Occipital lobe (tissue), 2 donors: ENCODE results near the gene NOL9. TPM values are rescaled to one million over a fixed set of nuclear protein-coding genes. Genes with fewer than 3 reads are reported as not detected.

ENCODE experiments used
- DNase-seq: peaks from one replicate; lab custom pipeline; 2025; lab: John Stamatoyannopoulos, UW
- total RNA-seq: library from RNA; depleted of rRNA; stranded (reverse); fragments of >200 nt; gene quantifications from one replicate; pipeline ENCODE4 v1.2.3, GENCODE V29; 2014

NOL9 gene
- total RNA-seq, 1 donor from 2014 or later = 34.0 TPM

DNA sequence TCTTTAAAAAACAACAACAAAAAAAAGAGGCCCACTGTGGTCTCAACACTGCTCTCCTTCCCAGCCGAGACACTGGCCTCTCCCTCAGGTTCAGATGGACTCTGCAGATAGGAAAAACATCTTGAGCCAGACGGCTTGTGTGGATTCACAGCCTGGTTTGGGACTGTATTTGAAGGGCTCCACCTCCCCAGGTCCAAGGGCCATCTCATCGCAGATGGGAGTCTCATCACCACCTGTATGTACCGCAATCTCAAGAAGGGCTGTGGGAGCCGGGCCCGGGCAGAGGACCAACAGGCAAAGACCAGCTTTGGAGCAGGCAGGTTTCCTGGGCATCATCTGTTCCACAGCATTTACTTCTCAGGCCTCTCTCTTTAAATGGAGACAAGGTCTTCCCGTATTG, 35.7 kb upstream of the NOL9 start:
- DNase-seq = no peak

DNA sequence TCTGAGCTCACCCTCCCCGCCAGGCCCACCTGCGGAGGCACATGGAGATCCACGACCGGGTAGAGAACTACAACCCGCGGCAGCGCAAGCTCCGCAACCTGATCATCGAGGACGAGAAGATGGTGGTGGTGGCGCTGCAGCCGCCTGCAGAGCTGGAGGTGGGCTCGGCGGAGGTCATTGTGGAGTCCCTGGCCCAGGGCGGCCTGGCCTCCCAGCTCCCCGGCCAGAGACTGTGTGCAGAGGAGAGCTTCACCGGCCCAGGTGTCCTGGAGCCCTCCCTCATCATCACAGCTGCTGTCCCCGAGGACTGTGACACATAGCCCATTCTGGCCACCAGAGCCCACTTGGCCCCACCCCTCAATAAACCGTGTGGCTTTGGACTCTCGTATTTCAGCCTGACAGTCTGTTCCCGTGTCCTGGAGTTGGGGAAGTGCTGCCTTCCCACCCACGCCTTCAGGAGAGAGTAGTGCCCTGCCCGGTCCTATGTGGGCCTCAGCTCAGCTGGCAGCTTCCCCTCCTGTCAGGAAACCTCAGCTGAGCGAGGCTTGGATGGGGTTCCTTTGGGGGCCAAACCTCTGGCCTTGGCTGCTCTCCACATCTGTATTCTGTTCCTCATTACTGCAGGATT, 34.7 kb upstream of the NOL9 start:
- no peak for DNase-seq

DNA sequence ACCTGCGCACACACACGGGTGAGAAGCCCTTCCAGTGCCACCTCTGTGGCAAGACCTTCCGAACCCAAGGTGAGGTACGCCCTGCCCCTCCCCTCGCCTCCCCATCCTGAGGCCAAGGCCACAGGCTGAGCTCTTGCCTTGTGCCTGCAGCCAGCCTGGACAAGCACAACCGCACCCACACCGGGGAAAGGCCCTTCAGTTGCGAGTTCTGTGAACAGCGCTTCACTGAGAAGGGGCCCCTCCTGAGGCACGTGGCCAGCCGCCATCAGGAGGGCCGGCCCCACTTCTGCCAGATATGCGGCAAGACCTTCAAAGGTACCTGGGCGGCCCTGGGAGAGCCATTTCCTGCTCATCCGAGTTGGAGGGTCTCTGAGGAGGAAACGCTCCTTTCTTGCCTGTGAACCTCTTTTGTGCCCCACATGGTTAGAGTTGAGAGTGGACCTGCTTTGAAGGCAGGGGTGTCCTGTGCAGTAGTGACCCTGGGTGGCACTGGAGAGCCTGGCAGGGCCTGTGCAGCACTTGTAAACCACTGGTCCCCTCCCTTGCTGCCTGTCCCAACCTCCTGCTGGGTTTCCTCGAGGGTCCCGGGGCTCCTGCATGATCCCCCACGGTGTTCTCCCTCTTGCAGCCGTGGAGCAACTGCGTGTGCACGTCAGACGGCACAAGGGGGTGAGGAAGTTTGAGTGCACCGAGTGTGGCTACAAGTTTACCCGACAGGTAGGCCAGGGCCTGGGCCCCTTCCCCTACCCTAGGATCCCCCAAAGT, 34.0 kb upstream of the NOL9 start:
- DNase-seq = no peak

DNA sequence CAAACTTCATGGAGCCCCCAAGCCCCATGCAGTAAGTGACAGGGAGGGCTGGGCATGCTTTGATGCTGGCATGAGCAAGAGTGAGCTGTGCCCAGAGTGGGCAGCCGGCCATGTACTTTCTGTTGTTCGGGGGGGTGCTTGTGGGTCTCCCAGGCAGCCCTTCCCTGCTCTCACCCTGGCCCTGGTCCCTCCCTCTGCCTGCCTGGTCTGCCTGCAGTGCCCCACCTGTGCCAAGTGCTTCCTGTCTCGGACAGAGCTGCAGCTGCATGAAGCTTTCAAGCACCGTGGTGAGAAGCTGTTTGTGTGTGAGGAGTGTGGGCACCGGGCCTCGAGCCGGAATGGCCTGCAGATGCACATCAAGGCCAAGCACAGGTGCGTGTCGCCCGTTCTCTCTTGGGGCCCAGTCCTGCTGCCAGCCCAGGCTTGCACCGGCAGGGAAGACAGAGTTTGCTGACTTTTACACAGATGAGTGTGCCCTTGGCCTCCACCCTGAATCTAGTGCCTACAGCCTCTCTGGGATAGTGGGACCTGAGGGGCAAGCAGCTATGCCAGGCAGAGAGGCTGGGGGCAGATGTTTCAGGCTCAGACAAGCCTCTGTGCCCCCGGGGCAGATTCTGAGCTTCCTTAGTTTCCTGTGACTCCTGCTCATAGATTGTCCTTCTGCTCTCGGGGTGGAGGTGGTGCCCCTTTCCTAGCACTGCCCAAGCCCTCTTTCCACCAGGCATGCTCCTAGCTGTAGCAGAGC, 33.1 kb upstream of the NOL9 start:
- DNase-seq = peak; percentile 53

DNA sequence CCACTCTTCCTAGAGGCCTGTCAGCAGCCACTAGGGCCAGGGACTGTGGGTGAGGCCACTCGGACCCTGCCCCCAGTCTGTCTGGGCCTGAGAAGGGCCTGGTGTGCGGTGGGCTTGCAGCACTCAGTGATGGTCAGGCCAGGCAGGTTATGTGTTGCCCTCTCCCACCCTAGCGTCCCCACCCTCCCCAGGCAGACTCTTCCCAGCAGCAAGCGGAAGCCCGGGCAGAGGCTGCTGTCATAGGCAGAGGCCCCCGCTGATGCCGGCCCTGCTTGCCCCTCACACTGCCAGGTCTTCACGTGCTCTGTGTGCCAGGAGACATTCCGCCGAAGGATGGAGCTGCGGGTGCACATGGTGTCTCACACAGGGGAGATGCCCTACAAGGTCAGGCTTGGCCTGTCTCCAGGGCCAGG, 32.1 kb upstream of the NOL9 start:
- DNase-seq = no peak

DNA sequence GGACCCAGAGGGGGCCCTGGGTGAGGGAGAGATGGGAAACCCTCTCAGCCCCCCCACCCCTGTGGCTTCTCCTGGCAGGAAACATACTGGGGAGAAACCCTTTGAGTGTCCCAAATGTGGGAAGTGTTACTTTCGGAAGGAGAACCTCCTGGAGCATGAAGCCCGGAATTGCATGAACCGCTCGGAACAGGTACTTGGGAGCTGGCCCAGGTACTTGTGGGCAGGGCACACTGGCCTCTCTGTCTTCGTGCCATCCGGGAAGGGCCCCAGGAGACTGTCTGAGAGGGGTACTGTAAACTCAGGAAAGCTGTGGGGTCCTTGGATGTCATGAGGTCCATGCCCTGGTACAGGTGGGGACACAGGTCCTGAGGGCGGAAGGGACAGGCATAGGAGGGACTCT, 31.5 kb upstream of the NOL9 start:
- DNase-seq = no peak

DNA sequence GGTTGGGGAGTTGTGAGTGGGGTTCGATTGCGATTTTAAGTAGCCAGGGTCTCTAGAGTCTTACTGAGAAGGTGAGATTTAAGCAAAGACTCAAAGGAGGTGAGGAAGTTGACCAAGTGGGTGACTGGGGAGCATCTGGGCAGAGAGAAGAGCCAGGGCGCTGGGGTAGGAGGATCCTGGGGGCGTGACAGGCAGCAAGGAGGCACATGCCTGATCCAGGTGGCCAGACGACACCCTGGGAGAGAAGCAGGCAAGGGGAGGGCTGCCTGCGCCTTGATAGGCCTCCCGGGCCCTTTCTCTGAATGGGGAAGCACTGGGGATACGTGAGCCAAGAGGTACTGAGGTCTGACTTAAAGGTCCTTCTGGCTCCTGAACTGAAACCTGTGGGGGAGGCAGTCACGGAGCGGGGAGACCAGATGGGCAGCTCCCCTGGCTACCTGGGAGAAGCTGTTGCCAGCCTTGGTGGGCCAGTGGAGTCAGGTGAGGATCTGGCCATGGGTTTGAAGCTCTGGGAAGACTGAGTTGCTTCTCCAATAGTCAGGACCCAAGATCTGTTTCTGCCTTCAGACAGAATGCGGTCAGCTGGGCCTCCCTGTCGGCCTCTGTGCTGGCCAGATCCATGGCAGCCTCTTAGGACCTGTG, 30.9 kb upstream of the NOL9 start:
- no peak for DNase-seq

DNA sequence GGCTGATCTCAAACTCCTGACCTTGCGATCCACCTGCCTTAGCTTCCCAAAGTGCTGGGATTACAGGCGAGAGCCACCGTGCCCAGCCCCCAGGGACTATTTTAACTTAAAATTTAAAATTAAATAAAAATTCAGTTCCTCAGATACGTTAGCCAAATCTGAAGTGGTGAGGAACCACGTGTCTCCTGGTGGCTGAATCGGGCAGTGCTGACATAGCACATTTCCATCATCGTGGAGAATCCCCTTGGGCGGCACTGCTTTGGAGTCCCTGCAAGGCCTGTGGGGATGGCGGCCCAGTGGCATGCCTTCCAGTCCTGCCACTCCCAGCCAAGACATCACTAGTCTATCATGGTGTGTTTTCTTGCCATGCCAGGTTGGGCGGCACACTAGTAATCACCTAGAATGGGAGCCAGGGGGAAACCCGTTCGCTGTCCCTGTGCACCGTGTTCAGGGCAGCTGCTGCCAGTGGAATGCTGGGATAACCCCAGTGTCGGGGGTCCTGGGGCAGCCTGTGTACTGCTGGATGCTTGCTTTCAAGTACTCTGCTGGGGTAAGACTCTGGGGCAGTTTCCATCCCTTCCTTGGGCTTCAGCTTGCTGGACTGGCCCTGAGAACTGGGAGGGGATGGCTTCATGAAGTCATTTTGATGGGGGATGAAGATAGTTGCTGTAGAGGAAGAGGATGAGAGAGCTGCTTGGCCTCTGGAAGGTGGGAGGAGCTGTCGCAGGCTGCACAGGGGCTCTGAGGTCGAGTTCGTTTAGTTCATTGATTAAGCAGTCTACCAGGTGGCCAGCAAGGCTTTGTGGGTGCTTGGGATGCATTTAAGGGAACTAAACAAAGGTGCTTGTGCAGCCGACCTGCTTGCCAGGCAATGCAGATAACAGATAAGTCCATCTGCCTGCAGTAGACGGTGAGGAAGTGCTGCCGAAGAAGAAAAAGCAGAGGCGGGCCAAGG, 30.1 kb upstream of the NOL9 start:
- DNase-seq = no peak

DNA sequence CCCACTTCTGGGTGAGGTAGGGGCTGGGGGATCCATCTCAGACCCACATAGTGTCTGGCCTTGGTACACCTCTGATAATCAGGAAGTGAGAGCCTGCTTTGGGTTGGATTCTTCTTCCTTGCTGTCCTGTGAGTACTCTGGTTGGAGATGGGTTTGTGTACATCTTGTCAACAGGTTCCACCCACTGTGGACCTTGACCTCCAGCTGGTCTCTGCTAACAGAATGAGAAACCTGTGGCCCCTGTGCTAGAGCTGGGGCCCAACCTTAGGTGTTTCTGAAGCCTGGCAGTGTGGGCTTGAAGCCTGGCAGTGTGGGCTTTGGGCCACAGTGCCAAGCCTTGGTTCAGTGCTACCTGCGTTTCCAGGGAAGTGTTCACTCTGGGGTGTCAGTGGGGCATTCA, 28.1 kb upstream of the NOL9 start:
- DNase-seq = no peak

DNA sequence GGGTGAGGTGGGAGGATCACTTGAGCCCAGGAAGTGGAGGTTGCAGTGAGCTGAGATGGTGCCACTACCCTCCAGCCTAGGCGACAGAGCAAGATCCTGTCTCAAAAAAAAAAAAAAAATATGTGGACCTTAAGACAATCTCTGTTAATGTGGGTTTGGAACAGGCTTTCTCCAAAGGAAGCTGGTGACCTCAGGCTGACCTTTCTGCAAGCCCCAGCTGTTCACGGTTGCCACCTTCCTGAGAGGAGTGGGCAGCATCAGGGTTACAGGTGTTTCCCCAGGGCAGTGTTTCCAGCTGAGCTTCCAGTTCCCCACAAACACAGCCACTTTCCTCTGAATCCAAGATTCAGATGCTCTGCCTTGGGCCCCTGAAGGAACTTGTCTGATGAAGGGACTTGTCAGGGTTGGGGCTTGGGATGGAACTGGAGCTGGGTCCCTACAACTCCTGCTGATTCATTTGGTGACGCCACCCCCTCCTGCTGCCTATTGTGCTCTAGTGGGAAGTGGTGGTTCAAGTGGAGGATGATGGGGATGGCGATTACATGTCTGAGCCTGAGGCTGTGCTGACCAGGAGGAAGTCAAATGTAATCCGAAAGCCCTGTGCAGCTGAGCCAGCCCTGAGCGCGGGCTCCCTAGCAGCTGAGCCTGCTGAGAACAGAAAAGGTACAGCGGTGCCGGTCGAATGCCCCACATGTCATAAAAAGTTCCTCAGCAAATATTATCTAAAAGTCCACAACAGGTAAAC, 27.4 kb upstream of the NOL9 start:
- DNase-seq = no peak

DNA sequence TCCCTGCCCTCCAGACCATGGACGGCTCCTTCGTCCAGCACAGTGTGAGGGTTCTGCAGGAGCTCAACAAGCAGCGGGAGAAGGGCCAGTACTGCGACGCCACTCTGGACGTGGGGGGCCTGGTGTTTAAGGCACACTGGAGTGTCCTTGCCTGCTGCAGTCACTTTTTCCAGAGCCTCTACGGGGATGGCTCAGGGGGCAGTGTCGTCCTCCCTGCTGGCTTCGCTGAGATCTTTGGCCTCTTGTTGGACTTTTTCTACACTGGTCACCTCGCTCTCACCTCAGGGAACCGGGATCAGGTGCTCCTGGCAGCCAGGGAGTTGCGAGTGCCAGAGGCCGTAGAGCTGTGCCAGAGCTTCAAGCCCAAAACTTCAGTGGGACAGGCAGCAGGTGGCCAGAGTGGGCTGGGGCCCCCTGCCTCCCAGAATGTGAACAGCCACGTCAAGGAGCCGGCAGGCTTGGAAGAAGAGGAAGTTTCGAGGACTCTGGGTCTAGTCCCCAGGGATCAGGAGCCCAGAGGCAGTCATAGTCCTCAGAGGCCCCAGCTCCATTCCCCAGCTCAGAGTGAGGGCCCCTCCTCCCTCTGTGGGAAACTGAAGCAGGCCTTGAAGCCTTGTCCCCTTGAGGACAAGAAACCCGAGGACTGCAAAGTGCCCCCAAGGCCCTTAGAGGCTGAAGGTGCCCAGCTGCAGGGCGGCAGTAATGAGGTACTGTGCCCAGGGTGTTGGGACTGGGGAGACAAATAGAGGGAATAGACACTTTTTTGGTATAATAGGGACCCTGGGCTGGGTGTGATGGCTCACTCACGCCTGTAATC, 26.5 kb upstream of the NOL9 start:
- no peak for DNase-seq

DNA sequence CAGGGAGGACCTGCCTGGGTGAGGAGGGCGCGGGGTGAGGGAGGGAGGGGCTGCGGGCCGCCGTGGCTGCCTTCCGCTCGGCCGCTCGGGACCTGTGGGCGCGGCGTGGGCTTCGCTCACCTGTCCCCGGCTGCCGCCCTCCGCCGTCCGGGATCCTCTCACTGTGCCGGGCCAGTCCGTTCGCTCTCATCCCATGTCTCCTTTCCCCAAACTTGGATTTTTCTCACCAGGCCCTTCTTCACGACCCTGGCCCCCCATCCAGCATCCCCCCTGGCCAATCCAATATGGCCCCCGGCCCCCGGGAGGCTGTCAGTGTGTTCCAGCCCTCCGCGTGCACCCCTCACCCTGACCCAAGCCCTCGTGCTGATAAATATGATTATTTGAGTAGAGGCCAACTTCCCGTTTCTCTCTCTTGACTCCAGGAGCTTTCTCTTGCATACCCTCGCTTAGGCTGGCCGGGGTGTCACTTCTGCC, 25.8 kb upstream of the NOL9 start:
- no peak for DNase-seq

DNA sequence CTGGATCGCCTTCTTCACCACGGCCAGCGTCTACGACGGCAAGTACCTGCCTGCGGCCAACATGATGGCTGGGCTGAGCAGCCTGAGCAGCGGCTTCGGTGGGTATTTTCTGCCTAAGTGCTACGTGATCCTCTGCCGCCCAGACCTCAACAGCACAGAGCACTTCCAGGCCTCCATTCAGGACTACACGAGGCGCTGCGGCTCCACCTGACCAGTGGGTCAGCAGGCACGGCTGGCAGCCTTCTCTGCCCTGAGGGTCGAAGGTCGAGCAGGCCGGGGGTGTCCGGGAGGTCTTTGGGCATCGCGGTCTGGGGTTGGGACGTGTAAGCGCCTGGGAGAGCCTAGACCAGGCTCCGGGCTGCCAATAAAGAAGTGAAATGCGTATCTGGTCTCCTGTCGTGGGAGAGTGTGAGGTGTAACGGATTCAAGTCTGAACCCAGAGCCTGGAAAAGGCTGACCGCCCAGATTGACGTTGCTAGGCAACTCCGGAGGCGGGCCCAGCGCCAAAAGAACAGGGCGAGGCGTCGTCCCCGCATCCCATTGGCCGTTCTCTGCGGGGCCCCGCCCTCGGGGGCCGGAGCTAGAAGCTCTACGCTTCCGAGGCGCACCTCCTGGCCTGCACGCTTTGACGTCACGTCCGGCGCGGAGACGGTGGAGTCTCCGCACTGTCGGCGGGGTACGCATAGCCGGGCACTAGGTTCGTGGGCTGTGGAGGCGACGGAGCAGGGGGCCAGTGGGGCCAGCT, 25.2 kb upstream of the NOL9 start, which contains the start of gene ZBTB48:
ZBTB48 (plus strand) TSS at position 621 of the 745 bp plus-strand sequence. CDS start 616 bp downstream, outside the sequence.
- peak; percentile 99 for DNase-seq

DNA sequence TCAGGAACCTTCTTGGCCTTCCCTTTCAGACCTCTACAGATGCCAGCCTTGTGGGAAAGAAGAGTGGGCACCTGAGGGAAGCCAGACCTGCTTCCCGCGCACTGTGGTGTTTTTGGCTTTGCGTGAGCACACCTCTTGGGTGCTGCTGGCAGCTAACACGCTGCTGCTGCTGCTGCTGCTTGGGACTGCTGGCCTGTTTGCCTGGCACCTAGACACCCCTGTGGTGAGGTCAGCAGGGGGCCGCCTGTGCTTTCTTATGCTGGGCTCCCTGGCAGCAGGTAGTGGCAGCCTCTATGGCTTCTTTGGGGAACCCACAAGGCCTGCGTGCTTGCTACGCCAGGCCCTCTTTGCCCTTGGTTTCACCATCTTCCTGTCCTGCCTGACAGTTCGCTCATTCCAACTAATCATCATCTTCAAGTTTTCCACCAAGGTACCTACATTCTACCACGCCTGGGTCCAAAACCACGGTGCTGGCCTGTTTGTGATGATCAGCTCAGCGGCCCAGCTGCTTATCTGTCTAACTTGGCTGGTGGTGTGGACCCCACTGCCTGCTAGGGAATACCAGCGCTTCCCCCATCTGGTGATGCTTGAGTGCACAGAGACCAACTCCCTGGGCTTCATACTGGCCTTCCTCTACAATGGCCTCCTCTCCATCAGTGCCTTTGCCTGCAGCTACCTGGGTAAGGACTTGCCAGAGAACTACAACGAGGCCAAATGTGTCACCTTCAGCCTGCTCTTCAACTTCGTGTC, 24.5 kb upstream of the NOL9 start:
- DNase-seq = no peak

- DNase-seq = no peak
Measured at GRCh38 chr1:6577831-6578525, 23.7 kb upstream of the NOL9 start.

- DNase-seq = no peak
Measured at GRCh38 chr1:6574818-6575217, 20.5 kb upstream of the NOL9 start.

DNA sequence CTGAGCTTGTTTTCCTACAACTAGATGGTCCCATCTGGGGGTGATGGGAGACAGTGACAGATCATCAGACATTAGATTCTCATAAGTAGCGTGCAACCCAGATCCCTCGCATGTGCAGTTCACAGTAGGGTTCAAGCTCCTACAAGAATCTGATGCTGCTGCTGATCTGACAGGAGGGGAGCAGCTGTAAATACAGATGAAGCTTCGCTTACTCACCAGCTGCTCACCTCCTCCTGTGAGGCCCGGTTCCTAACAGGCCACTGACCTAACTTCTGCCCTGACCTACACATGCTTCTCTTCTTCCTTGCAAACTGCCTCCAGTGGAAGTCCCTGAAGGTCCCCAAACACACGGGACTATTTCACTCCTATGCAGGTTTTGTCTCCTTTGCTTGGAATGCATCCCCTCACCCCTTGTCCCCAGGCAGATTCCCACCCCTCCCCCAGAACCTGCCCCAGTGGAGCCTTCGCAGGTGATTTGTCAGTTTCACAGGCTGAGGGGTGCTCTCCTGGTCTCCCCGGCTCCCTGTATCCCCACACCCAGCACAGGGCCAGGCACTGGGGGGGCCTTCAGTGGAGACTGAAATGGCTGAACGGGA, 19.8 kb upstream of the NOL9 start:
- no peak for DNase-seq
